CD4-positive, alpha-beta T cell treated with Interleukin-10 for 1 hour (primary cell): ENCODE measurements around the gene HBA2.
A peak's percentile ranks its signal among the peaks of the same experiment; 100 is the strongest.
"Not testable (repeated sequence)": the region's sequence is repeated elsewhere in the genome, so short reads cannot be mapped to it uniquely, and the experiment has no call there.

Experiments used
- DNase-seq: peaks from one replicate; pipeline ENCODE4 v3.0.0-alpha.2; 2020

The HBA2 gene

DNA sequence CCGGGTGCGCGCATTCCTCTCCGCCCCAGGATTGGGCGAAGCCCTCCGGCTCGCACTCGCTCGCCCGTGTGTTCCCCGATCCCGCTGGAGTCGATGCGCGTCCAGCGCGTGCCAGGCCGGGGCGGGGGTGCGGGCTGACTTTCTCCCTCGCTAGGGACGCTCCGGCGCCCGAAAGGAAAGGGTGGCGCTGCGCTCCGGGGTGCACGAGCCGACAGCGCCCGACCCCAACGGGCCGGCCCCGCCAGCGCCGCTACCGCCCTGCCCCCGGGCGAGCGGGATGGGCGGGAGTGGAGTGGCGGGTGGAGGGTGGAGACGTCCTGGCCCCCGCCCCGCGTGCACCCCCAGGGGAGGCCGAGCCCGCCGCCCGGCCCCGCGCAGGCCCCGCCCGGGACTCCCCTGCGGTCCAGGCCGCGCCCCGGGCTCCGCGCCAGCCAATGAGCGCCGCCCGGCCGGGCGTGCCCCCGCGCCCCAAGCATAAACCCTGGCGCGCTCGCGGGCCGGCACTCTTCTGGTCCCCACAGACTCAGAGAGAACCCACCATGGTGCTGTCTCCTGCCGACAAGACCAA lies at the start of gene HBA2:
TSS of gene HBA2 (plus strand) at position 503 of the 568 bp plus-strand sequence. CDS start at position 540, 37 bp downstream.
- not testable (repeated sequence) for DNase-seq

DNA sequence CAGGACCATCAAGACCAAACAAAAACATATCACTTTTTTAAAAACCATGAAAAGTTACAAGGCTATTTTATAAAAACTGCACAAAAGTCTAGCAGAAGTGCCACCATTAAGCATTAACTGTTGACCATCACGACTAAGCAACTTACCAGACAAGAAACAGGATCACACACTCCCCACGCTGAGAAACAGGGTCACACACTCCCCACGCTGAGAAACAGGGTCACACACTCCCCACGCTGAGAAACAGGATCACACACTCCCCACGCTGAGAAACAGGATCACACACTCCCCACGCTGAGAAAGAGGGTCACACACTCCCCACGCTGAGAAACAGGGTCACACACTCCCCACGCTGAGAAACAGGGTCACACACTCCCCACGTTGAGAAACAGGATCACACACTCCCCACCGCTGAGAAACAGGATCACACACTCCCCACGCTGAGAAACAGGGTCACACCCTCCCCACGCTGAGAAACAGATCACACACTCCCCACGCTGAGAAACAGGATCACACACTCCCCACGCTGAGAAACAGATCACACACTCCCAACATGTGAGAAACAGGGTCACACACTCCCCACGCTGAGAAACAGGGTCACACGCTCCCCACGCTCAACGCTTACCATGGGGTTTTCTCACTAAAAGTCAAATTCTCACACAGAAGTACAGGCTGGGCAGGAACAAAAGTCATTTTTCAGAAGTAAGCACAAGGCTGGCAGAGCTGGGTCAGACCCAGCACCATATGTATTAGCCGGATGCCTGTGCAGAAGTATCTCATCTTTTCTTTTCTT lies 48.9 kb upstream of the HBA2 start:
- DNase-seq, result peak; percentile 40

DNA sequence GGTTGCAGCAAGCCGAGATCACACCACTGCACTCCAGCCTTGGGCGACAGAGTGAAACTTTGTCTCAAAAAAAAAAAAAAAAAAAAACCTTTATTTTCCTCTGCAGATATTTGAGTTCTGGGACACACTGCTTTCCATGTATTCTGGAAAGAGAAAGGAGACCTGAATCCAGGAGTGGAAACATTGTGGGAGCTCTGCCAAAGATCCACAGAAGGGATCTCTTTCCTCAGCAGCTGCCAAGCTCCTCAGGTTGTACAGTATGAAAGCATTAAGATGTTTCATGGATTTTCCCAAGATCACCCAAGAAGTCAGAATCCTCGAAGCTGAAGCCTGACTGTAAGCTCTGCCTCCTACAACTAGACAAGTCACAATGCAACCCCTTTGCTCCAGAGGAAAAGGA lies 47.7 kb upstream of the HBA2 start:
- DNase-seq, result no peak

DNA sequence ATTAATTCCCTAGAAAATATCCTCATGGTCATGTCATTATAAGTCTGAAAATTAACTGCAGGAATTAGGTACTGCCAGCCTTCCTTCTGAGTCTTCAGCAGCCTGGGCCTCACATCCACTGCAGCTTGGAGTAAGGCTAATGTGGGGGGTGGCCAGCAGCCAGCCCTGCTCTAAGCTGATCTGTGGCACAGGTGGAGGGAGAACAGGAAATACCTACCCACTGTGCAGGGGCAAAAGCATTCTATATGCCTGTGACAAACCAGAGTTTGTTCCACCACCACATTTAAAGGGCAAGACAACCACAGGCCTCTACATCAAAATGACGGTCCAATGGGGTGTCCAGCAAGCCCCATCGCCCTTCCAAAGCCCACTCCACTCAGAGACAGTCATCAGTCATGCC lies 43.6 kb upstream of the HBA2 start:
- DNase-seq, result no peak

DNA sequence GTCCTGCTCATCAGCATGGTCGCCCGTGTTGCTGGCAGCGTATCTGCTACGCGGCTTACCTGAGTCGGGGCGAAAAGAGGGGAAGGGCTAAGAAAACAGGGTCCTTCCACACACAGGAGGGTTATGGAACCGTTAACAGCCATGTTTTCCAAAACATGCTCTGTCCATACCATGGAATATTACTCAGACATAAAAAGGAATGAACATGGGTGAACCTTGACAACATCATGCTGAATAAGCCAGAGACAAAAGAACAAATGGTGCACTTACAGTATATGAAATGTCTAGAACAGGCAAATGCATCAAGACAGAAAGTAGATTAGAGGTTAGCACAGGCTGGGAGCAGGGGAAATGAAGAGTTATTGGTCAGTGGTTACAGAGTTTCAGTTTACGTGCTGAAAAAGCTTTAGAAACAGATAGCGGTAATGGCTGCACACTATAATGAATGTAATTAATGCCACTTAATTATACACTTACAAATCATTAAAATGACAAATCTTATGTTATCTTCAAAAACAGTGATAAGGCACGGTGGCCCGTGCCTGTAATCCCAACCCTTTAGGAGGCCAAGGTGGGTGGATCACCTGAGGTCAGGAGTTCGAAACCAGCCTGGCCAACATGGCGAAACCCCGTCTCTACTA lies 42.0 kb upstream of the HBA2 start:
- DNase-seq, result no peak

DNA sequence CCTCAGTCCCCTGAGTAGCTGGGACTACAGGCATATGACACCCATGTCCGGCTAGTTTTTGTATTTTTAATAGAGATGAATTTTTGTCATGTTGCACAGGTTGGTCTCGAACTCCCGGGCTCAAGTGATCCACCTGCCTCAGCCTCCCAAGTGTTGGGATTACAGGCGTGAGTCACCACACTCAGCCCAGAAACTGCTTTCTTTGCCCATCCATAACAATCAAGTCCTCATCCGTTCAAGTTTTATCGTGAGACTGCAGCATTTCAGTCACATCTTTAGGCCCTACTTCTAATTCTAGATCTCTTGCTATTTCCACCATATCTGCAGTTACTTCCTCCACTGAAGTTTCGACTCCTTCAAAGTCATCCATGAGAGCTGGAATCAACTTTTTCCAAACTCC lies 40.6 kb upstream of the HBA2 start:
- no peak for DNase-seq

DNA sequence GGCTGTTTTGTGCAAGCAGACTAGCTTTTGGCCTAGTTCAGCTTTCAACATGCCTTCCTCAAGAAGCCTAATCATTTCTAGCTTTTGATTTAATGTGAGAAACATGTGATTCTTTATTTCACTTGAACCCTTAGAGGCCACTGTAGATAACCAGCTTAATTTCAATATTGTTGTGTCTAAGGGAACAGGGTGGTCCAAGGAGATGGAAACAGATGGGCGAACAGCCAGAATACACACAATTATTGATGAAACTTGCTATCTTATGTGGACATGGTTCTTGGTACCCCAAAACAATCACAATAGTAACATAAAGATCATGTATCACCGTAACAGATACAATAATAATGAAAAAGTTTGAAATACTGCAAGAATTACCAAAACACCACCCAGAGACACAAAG lies 39.0 kb upstream of the HBA2 start:
- DNase-seq, result no peak

DNA sequence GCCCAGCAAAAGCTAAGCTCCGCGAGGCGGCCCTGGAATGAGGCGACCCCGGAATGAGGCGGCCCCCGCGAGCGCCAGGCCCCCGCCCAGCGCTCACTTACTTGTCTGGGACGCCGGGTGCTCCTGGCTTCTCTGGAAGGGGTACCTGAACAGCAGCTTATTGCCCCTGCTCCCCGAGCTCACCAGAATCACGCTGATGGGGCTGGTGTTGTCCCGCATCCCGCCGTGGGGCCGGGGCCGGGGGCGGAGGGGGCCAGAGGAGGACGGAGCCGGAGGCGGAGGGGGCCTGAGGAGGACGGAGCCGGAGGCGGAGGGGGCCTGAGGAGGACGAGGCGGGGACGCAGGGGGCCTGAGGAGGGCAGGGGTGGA lies 34.6 kb upstream of the HBA2 start:
- peak; percentile 19 for DNase-seq

DNA sequence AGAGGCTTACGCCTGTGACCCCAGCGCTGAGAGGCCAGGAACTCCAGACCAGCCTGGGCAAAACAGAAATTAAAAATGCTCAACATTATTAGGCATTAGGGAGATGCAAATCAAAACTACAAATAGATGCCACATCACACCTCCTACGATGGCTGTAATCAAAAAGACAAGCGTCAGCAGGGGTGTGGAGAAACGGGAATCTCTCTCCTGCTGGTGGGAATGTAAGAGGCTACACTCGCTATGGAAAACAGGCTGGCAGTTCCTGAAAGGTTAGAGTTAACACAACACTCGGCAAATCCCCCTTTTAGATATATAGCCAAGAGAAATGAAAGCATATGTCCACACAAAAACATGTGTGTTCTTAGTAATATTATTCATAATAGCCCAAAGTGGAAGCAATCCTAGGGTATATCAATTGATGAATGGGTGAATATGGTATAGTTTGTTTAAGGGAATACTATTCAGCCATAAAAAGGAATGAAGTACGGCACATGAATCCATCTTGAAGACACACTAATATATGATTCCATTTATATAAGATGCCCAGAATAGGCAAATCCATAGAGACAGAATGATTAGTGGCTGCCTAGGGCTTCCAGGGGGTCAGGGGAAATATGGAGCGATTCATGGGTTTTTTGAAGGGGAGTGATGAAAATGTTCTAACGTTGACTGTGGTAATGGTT lies 32.4 kb upstream of the HBA2 start:
- DNase-seq, result no peak

DNA sequence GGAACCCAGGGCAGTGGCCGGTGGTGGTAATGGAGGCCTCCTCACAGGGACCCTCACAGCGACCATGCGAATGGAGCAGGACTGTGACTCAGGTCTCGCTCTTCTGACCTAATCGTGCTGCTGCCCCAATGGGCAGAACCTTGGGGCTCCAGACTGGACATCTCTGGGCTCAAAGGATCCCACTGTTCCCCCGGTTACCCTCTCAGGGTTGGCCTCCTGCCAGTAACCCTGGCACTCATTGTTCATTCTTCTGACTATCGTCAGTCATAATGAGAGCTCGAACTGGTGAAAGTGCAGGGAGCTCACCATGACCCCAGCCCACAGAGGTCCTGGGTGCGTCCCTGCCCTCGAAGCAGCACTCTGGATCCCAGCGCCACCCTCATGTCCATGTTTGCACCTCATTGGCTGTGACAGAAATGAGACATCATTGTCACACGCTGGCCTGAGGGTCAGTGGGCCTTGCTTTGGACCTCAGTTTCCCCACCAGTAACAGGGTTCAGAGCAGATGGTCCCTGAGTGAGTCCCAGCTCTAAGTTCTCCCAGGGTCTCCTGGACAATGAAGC lies 30.2 kb upstream of the HBA2 start:
- DNase-seq, result no peak

DNA sequence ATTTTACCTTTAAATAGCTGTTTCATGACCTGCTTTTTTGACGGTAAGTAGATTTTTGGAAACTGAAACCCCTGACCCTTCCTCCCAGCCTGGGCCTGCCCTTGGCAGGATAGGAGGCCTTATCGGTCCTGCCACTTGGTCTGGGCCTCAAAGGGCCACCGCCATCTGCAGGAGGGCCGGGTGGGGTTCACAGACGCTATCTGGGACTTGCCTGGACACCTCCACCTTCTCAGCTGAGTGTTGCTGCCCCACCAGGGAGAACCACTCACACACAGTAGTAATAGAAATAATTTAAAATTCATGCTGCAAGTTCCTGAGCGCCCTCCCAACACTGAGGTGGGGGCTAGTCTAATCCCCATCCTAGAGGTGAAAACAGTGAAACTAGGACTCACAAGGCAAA lies 29.6 kb upstream of the HBA2 start:
- DNase-seq, result no peak

DNA sequence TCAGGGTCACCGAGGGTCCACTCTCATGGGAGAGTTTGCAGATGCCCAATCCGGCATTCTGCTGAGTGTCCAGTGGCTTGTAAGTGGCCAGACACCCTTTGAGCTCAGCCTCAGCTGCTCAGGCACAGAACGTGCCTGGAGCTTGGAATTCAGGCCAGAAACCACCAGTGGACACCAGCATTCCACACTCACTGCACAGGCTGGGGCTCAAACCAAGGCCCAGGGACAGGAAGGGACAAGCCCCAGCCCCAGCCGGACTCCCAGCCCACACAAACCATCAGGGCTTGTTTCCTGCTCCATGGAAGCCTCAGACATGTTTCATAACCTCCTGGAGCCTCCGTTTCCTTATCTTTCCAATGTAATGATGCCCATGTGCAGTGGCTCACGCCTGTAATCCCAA lies 29.2 kb upstream of the HBA2 start:
- DNase-seq, result no peak

DNA sequence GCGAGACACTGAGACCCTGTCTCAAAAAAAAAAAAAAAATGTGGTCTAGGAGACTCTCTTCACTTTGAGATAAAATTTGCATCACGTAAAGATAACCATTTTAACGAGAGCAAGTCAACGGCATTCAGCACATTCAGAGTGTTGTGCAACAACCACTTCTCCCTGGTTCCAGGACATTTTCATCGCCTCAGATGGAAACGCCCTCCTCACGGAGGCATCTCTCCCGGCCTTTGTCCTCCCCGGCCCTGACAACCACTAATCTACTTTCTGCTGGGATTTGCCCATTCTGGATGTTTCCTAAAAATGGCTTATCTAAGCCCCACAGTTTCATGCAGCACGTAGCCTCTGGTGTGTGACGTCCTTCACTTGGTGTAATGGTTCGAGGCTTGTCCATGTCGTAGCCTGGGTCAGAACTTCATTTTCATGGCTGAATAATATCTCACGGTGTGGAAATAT lies 27.9 kb upstream of the HBA2 start:
- DNase-seq, result no peak

DNA sequence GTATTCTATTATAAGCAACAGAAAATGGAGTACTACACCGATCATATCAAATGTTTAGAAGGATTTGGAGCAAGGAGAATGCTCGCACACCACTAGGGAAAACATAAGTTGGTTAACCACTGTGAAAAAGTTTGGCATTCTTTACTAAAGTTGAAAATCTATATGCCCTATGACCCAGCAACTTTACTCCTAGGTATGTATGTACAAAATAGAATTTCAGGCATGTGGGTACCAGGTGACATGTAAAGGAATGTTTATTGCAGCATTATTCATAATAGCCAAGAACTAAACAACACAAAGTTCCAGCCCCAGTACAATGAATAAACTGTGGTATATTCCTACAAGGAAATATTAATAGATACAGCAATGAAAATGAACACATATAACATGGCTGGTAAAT lies 26.0 kb upstream of the HBA2 start:
- no peak for DNase-seq

DNA sequence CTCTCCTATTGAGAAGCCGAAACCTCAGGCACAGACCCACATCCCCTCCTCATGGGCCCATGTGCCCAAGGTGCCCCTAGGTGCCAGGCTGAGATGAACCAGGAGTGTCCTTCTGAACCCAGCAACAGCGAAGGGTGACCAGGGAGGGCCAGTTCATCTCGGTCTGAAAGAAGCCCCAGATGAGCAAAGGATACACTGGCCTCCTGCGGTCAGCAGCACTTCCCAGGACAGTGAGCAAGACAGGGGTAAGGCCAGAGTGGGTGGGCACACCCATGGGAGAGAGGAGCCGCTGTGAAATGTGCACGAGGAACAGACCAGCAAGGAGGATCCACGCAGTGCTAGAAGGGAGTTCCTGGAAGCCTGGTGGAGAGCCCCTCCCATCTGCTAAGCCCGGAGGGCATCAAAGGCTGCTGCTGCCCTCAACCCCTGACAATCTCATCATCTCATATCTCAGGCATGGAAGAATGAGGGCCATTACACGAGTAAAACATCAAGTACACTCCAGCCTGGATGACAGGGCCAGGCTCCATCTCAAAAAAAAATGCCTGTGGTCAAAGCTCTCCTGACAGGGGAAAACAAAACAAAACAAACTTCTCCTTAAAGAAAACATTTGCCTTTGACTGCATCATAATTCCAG lies 23.5 kb upstream of the HBA2 start:
- DNase-seq, result no peak

DNA sequence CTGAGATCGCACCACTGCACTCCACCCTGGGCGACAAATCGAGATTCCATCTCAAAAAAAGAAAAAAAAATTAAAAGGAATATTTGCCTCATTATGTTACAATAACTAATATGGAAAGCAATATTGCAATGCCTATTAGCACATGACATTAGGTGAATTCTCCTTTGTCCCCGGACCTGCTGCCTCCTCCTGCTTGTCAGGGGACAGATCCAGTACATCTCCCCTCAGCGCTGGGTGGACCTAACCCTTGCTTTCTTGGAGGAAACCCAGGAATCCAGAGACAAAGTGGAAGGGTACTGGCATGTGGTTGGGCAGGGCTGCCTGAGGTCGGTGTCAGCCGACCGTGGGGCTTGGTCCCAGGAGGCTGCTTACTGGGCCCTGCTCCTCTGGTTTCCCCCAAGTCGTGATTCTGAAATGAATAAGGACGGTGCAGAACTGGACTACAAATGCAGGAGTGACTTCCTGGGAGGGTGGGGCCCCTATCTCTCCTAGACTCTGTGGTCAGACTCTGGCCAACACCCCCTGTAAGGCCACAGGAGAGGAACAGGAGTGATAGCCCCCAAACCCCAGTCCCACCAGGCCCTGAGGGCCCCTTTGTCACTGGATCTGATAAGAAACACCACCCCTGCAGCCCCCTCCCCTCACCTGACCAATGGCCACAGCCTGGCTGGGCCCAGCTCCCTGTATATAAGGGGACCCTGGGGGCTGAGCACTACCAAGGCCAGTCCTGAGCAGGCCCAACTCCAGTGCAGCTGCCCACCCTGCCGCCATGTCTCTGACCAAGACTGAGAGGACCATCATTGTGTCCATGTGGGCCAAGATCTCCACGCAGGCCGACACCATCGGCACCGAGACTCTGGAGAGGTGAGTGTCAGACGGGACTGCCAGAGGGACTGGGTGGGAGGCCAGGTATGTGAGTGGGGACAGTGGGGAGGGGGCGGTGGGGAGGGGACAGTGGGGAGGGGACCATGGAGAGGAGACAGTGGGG lies 20.2 kb upstream of the HBA2 start, which contains the start of gene HBZ:
TSS of gene HBZ (plus strand) at position 504 of the 988 bp plus-strand sequence. CDS start at position 770, 266 bp downstream.
- no peak for DNase-seq

DNA sequence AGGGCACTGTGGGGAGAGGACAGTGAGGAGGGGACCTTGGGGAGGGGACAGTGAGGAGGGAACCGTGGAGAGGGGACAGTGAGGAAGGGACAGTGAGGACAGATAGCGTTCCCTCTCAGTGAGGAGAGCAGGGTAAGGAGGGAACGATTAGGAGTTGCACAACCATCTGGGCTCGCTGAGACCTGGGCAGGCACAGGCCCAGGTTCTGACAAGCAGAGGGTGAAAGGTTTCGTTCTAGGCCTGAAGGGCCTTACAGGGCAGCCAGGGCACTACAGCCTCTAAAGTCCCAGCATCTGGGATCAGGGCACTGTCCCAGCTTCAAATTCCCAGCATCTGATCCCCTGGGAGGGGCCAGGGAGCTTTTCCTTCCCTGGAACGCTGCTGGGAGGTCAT lies 19.6 kb upstream of the HBA2 start:
- DNase-seq, result not testable (repeated sequence)

DNA sequence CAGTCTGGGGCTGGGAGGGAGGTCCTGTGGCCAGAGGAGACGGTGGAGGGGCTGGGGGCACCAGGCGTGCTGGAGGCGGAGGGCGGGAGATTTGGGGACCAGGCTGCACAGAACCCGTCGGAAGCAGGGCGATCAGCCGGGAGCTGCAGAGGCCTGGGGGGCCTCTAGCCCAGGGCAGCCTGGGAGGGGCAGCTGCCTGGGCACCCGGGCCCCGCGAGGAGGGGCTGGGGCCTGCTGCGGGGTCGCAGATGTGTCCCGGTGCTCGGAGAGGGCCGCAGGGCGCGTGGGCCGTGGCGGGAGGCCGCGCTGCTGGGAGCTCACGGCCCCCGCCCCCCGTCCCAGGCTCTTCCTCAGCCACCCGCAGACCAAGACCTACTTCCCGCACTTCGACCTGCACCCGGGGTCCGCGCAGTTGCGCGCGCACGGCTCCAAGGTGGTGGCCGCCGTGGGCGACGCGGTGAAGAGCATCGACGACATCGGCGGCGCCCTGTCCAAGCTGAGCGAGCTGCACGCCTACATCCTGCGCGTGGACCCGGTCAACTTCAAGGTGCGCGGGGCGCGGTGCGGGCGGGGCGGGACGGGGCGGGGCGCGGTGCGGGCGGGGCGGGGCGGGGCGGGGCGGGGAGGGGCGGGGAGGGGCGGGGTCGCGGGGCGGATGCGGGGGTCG lies 19.0 kb upstream of the HBA2 start:
- DNase-seq, result not testable (repeated sequence)

DNA sequence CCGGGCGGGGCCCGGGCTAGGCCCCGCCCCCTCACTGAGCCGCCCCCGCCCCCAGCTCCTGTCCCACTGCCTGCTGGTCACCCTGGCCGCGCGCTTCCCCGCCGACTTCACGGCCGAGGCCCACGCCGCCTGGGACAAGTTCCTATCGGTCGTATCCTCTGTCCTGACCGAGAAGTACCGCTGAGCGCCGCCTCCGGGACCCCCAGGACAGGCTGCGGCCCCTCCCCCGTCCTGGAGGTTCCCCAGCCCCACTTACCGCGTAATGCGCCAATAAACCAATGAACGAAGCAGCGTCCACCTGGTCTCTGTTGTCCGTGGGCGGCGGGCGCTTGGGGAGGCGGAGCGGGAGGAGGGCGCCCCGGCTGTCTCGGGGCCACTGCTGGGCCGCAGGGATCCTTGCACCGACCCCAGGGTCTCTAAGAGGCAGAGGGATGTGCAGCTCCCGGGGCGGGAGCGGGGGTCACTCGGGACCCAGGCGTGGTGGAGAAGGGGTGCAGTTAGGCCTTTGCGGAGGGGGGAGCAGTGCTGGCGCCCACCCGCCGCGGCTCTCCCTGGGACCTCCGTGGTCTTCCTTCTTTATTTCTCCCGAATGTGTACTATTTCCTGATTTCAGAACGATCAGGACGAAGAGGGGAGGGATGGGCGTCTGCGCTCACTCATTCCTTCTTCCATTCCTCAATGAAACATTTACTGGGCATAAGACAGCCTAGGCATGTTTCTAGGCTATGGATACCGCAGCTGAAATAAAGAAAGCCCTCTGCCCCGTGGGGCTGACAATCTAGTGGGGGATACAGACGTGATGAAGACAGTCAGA lies 18.3 kb upstream of the HBA2 start:
- peak; percentile 24 for DNase-seq

DNA sequence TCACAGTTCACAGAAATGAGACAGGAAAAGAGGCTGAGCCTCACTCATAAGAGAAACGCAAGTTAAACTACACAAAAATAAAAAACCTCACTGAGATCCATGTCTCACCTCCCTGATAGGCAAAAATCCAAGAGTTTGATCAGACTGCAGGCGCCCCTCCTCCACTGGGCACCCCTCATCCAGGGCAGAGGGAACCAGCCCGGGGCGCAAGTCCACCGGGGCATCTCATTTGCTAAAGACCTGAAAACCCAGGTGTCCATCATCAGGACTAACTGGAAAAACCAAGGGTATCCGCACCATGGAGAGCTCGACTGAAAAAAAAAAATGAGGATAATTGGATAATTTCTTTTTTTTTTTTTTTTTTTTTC lies 17.7 kb upstream of the HBA2 start:
- DNase-seq, result no peak
